Measurements from ENCODE around the gene CCL27.

CCL27 gene

GRCh38 chr9:34656992-34657391, 5.5 kb downstream of the CCL27 start:
- H2BK15ac ChIP-seq (ENCODE audit: low read length) = no peak overlapping the region
- H2AK5ac ChIP-seq (ENCODE audit: low read depth, low read length) = peak overlapping the region; percentile 15
- no peaks in the 10 kb centered on the region for H3K9me3 ChIP-seq (replicated peaks in 1 of 2; ENCODE audit: control insufficient read depth in 2 of 2, insufficient read depth in 1 of 2, low read depth in 1 of 2, low read length in 2 of 2)
- H3K79me1 ChIP-seq (ENCODE audit: low read depth, low read length) = peaks cover 1% of the 10 kb centered on the region
- no peak overlapping the region for H3K27ac ChIP-seq (replicated peaks; ENCODE audit: low read length)
- no peak for DNase-seq (ENCODE audit: low spot score)
- H3K27me3 ChIP-seq (ENCODE audit: control insufficient read depth in 3 of 3, insufficient read depth in 3 of 3, low read depth in 1 of 3, low read length in 3 of 3) = no peaks in the 10 kb centered on the region
- peaks cover 20 to 22% of the 10 kb centered on the region in 2 donors for H3K4me1 ChIP-seq (ENCODE audit: control insufficient read depth in 2 of 2, insufficient read depth in 1 of 2, low read depth in 1 of 2, low read length in 2 of 2)
- H3K18ac ChIP-seq (ENCODE audit: low read length) = no peak overlapping the region
- no peak overlapping the region for H2BK5ac ChIP-seq (ENCODE audit: low read length)
- no peak overlapping the region for H2AFZ ChIP-seq (ENCODE audit: low read length)
- H3K9ac ChIP-seq (ENCODE audit: low read depth, low read length, poor library complexity) = no peak overlapping the region
- no peak overlapping the region for H4K91ac ChIP-seq (ENCODE audit: low read depth, low read length, poor library complexity)
- H2BK120ac ChIP-seq (ENCODE audit: low read depth, low read length) = no peak overlapping the region
- no peak overlapping the region for H3K4ac ChIP-seq (ENCODE audit: low read length)
- no peaks in the 10 kb centered on the region for H3K36me3 ChIP-seq (replicated peaks in 1 of 2; ENCODE audit: control insufficient read depth in 2 of 2, insufficient read depth in 2 of 2, low read length in 2 of 2)
- no peak overlapping the region for H4K8ac ChIP-seq (ENCODE audit: low read depth, low read length)
- H3K4me2 ChIP-seq (ENCODE audit: insufficient read depth, low read length, poor library complexity, severe bottlenecking) = no peak overlapping the region
- WGBS, 2 donors (ENCODE audit: extremely low coverage in 2 of 2, insufficient read length in 2 of 2, insufficient replicate concordance in 1 of 2) = no CpG with 5 or more reads among the region's 5 CpGs
- H3K4me3 ChIP-seq (ENCODE audit: low read length in 2 of 2) = no peak overlapping the region
- no peak overlapping the region for H3K14ac ChIP-seq (ENCODE audit: low read length)
- H3K23ac ChIP-seq (ENCODE audit: low read depth, low read length, poor library complexity) = peak overlapping the region; percentile 25
- H2BK12ac ChIP-seq (ENCODE audit: low read length) = no peak overlapping the region

DNA sequence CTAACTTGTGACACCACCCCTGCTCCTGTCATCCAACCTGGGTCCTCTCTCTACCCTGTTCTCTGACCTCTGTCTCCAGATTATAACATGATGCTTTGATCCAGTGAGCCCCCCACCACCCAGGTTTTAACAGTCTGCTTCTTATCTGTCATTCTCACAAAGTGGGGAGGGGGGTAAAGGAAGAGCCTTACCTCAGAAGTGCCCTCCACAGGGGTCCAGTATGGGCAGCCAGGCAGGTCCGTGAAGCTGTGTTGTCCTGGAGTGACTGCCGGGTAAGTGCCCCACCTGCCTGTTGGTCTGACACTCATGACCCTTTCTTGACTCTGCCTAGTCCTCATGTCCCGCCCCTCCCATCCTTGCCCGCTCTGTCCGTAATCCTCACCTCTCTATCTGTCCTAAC, 7.1 kb downstream of the CCL27 start:
- no peak overlapping the region for H2AK5ac ChIP-seq (ENCODE audit: low read depth, low read length)
- no peak for DNase-seq (ENCODE audit: low spot score)
- no peak overlapping the region for H3K4me3 ChIP-seq (ENCODE audit: low read length in 2 of 2)
- H3K14ac ChIP-seq (ENCODE audit: low read length) = no peak overlapping the region
- H3K4me2 ChIP-seq (ENCODE audit: insufficient read depth, low read length, poor library complexity, severe bottlenecking) = no peak overlapping the region
- H4K8ac ChIP-seq (ENCODE audit: low read depth, low read length) = no peak overlapping the region
- peaks cover 0 to under 1% of the 10 kb centered on the region in 2 donors for H3K36me3 ChIP-seq (replicated peaks in 1 of 2; ENCODE audit: control insufficient read depth in 2 of 2, insufficient read depth in 2 of 2, low read length in 2 of 2)
- H3K79me1 ChIP-seq (ENCODE audit: low read depth, low read length) = peaks cover 1% of the 10 kb centered on the region
- H3K9me3 ChIP-seq (replicated peaks in 1 of 2; ENCODE audit: control insufficient read depth in 2 of 2, insufficient read depth in 1 of 2, low read depth in 1 of 2, low read length in 2 of 2) = no peaks in the 10 kb centered on the region
- no peak overlapping the region for H2AFZ ChIP-seq (ENCODE audit: low read length)
- no peaks in the 10 kb centered on the region for H3K27me3 ChIP-seq (ENCODE audit: control insufficient read depth in 3 of 3, insufficient read depth in 3 of 3, low read depth in 1 of 3, low read length in 3 of 3)
- H4K91ac ChIP-seq (ENCODE audit: low read depth, low read length, poor library complexity) = no peak overlapping the region
- H3K4ac ChIP-seq (ENCODE audit: low read length) = no peak overlapping the region
- no peak overlapping the region for H3K27ac ChIP-seq (replicated peaks; ENCODE audit: low read length)
- no peak overlapping the region for H2BK15ac ChIP-seq (ENCODE audit: low read length)
- H3K4me1 ChIP-seq (ENCODE audit: control insufficient read depth in 2 of 2, insufficient read depth in 1 of 2, low read depth in 1 of 2, low read length in 2 of 2) = peaks cover 30 to 31% of the 10 kb centered on the region in 2 donors
- H2BK12ac ChIP-seq (ENCODE audit: low read length) = no peak overlapping the region
- no peak overlapping the region for H3K23ac ChIP-seq (ENCODE audit: low read depth, low read length, poor library complexity)
- no peak overlapping the region for H3K18ac ChIP-seq (ENCODE audit: low read length)
- peak overlapping the region; percentile 12 for H2BK5ac ChIP-seq (ENCODE audit: low read length)
- H2BK120ac ChIP-seq (ENCODE audit: low read depth, low read length) = no peak overlapping the region
- no peak overlapping the region for H3K9ac ChIP-seq (ENCODE audit: low read depth, low read length, poor library complexity)
- no CpG with 5 or more reads among the region's 5 CpGs for WGBS, 2 donors (ENCODE audit: extremely low coverage in 2 of 2, insufficient read length in 2 of 2, insufficient replicate concordance in 1 of 2)

GRCh38 chr9:34654323-34655051, 8.0 kb downstream of the CCL27 start:
- WGBS, 2 donors (ENCODE audit: extremely low coverage in 2 of 2, insufficient read length in 2 of 2, insufficient replicate concordance in 1 of 2) = no CpG with 5 or more reads among the region's 11 CpGs
- Histone ChIP-seq H3K4me3 (ENCODE audit: low read length in 2 of 2) (no peak overlapping the region), H3K27me3 (ENCODE audit: control insufficient read depth in 3 of 3, insufficient read depth in 3 of 3, low read depth in 1 of 3, low read length in 3 of 3) (no peaks in the 10 kb centered on the region), H3K79me1 (ENCODE audit: low read depth, low read length) (peaks cover 1% of the 10 kb centered on the region), H2BK15ac (ENCODE audit: low read length) (peak overlapping the region; percentile 80), H3K9me3 (replicated peaks in 1 of 2; ENCODE audit: control insufficient read depth in 2 of 2, insufficient read depth in 1 of 2, low read depth in 1 of 2, low read length in 2 of 2) (no peaks in the 10 kb centered on the region), H3K4ac (ENCODE audit: low read length) (no peak overlapping the region), H4K8ac (ENCODE audit: low read depth, low read length) (no peak overlapping the region), H2BK5ac (ENCODE audit: low read length) (peak overlapping the region; percentile 49), H2BK12ac (ENCODE audit: low read length) (no peak overlapping the region), H3K9ac (ENCODE audit: low read depth, low read length, poor library complexity) (no peak overlapping the region), H2AFZ (ENCODE audit: low read length) (no peak overlapping the region), H3K4me2 (ENCODE audit: insufficient read depth, low read length, poor library complexity, severe bottlenecking) (no peak overlapping the region), H3K36me3 (replicated peaks in 1 of 2; ENCODE audit: control insufficient read depth in 2 of 2, insufficient read depth in 2 of 2, low read length in 2 of 2) (peaks cover 4 to 8% of the 10 kb centered on the region in 2 donors), H3K27ac (replicated peaks; ENCODE audit: low read length) (peak overlapping the region; percentile 19), H2AK5ac (ENCODE audit: low read depth, low read length) (peak overlapping the region; percentile 77), H2BK120ac (ENCODE audit: low read depth, low read length) (peak overlapping the region; percentile 32), H4K91ac (ENCODE audit: low read depth, low read length, poor library complexity) (no peak overlapping the region), H3K14ac (ENCODE audit: low read length) (no peak overlapping the region), H3K23ac (ENCODE audit: low read depth, low read length, poor library complexity) (no peak overlapping the region), H3K18ac (ENCODE audit: low read length) (peak overlapping the region; percentile 33), H3K4me1 (ENCODE audit: control insufficient read depth in 2 of 2, insufficient read depth in 1 of 2, low read depth in 1 of 2, low read length in 2 of 2) (peaks cover 30 to 31% of the 10 kb centered on the region in 2 donors)
- no peak for DNase-seq (ENCODE audit: low spot score)

DNA sequence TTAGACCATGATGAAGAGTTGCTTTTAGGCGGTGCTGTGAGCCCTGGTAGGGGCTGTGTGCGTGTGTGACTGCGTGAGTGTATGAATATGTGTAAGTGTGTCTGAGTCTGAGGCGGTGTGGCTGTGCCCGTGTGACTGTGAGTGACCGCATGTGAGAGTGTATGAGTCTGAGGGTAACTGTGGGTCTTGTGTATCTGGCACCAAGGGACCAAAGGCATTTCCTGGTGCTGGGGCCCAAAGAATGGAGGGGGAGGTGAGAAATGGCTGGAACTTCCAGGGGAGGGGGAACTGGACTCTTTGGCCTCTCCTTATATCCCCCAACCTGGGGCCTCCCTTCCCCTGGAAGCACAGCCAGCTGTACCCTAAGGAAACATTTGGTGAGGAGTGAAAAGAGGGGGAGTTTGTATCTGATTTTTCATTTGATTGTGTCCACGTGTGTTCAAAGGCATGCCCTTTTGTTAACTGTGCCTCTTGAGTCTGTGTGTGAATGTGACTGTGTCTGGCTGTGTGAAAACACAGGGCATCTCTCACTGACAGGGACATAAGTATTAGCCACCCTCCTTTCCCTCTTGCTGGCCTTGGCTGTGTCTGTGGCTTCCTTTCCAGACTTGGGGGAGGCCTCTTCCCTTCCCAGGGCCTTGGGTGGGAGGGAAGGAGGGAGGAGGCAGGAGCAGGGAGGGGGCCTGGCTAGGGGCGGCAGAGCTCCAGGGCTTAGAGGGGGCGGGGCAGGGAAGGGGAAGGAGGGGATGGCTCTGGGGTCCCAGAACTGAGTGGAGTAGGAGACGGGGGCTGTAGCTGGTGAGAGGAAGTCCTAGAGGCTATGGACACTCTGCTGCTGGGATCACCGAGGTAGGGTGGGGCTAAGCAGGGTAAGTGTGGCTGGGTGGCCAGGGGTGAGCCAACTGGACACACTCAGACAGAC, 9.0 kb downstream of the CCL27 start:
- Histone ChIP-seq H3K9me3 (replicated peaks in 1 of 2; ENCODE audit: control insufficient read depth in 2 of 2, insufficient read depth in 1 of 2, low read depth in 1 of 2, low read length in 2 of 2) (no peaks in the 10 kb centered on the region), H2BK12ac (ENCODE audit: low read length) (peak overlapping the region; percentile 23), H3K4me1 (ENCODE audit: control insufficient read depth in 2 of 2, insufficient read depth in 1 of 2, low read depth in 1 of 2, low read length in 2 of 2) (peaks cover 30 to 31% of the 10 kb centered on the region in 2 donors), H2BK15ac (ENCODE audit: low read length) (peak overlapping the region; percentile 80), H3K27ac (replicated peaks; ENCODE audit: low read length) (peak overlapping the region; percentile 19), H3K23ac (ENCODE audit: low read depth, low read length, poor library complexity) (no peak overlapping the region), H3K27me3 (ENCODE audit: control insufficient read depth in 3 of 3, insufficient read depth in 3 of 3, low read depth in 1 of 3, low read length in 3 of 3) (no peaks in the 10 kb centered on the region), H2AFZ (ENCODE audit: low read length) (peak overlapping the region; percentile 36), H4K91ac (ENCODE audit: low read depth, low read length, poor library complexity) (no peak overlapping the region), H3K4me3 (ENCODE audit: low read length in 2 of 2) (peak overlapping the region in 1 of 2 donors; percentile 8), H2BK120ac (ENCODE audit: low read depth, low read length) (peak overlapping the region; percentile 32), H3K4ac (ENCODE audit: low read length) (no peak overlapping the region), H4K8ac (ENCODE audit: low read depth, low read length) (no peak overlapping the region), H3K9ac (ENCODE audit: low read depth, low read length, poor library complexity) (peak overlapping the region; percentile 81), H3K4me2 (ENCODE audit: insufficient read depth, low read length, poor library complexity, severe bottlenecking) (peak overlapping the region; percentile 20), H2BK5ac (ENCODE audit: low read length) (peak overlapping the region; percentile 49), H3K36me3 (replicated peaks in 1 of 2; ENCODE audit: control insufficient read depth in 2 of 2, insufficient read depth in 2 of 2, low read length in 2 of 2) (peaks cover 15 to 18% of the 10 kb centered on the region in 2 donors), H3K79me1 (ENCODE audit: low read depth, low read length) (peaks cover 1% of the 10 kb centered on the region), H2AK5ac (ENCODE audit: low read depth, low read length) (peak overlapping the region; percentile 77), H3K14ac (ENCODE audit: low read length) (peak overlapping the region; percentile 5), H3K18ac (ENCODE audit: low read length) (peak overlapping the region; percentile 92)
- no CpG with 5 or more reads among the region's 11 CpGs for WGBS, 2 donors (ENCODE audit: extremely low coverage in 2 of 2, insufficient read length in 2 of 2, insufficient replicate concordance in 1 of 2)
- no peak for DNase-seq (ENCODE audit: low spot score)
